Fibroblast of pulmonary artery (primary cell): ENCODE results near the gene SHISA6.

Source experiments
- DNase-seq: peaks from one replicate; pipeline ENCODE4 v3.0.0-alpha.2; 2010; ENCODE audit warnings: low read depth
- H3K4me3 ChIP-seq: replicated peaks from 2 replicates; pipeline ENCODE4 v1.5.1; 2011; ENCODE audit warnings: low read depth, mild to moderate bottlenecking, control low read depth, low read length, moderate library complexity
- TF ChIP-seq, protein P1 (sequence below): IDR thresholded peaks from 2 replicates; pipeline ENCODE4 v1.5.1; 2011; ENCODE audit warnings: mild to moderate bottlenecking, control low read depth, low read length, inconsistent platforms; ENCODE audit errors: missing control alignments

Gene SHISA6

DNA sequence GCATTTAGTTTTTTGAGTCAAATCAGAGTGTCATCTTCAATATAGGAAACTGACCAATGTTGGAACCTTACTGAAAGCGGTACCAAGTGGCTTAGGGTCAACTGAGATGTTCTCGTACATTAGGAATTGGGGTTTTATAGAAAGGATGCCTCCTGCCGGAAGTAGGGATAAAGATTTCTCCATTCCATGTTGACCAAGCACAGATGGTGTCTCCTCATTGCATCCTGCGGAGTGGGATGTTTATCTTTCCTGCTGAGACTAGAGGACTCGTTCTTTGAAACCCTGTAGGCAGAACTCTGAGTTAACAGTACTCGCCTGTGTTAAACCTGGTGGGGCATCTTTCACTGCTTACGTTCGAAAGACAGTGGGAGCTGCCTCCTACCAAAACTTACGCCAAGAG, 1.4 kb downstream of the SHISA6 start:
- no peak for DNase-seq
- TF ChIP-seq, protein P1, sequence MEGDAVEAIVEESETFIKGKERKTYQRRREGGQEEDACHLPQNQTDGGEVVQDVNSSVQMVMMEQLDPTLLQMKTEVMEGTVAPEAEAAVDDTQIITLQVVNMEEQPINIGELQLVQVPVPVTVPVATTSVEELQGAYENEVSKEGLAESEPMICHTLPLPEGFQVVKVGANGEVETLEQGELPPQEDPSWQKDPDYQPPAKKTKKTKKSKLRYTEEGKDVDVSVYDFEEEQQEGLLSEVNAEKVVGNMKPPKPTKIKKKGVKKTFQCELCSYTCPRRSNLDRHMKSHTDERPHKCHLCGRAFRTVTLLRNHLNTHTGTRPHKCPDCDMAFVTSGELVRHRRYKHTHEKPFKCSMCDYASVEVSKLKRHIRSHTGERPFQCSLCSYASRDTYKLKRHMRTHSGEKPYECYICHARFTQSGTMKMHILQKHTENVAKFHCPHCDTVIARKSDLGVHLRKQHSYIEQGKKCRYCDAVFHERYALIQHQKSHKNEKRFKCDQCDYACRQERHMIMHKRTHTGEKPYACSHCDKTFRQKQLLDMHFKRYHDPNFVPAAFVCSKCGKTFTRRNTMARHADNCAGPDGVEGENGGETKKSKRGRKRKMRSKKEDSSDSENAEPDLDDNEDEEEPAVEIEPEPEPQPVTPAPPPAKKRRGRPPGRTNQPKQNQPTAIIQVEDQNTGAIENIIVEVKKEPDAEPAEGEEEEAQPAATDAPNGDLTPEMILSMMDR = no peak
- H3K4me3 ChIP-seq = no peak overlapping the region

DNA sequence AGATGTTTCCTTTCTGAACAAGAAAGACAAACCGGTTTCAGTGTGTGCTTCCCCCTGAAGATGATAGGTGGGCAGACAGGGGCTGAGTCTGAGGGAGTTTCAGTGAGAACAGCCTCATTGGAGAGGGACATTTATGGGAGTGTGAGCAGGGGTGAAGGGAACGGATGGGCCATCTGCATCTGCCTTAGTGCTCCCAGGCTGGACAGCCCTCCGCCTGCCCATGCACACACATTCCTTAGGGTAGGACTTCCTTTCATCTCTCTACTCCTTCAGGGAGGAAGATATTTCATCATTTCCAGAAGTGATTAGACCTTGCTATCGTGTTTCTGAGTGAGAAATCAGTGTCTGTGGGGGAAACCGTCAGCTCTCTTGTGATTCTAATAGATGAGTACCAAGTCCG, 3.8 kb downstream of the SHISA6 start:
- no peak overlapping the region for H3K4me3 ChIP-seq
- TF ChIP-seq, protein P1 = no peak
- DNase-seq = no peak

DNA sequence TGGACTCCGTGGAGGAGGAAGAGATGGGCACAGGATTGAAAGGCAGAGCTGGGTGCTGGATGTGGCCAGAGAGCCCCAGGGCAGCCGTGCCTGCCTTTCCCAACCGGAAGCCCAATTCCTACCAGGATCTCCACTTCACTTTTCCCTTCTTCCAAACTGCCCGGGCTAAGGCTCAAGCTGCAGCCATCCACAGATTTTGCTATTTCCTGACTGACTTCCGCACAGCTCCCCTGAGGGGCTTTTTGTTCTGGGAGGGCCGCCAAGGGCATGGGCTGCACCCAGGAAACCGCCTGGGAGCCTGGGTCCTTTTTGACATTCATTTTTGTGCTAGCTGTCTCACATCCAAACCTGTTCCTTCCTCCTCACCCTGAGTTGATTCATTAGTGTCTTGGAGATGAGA, 4.2 kb downstream of the SHISA6 start:
- H3K4me3 ChIP-seq = no peak overlapping the region
- DNase-seq = no peak
- TF ChIP-seq, protein P1 = no peak

DNA sequence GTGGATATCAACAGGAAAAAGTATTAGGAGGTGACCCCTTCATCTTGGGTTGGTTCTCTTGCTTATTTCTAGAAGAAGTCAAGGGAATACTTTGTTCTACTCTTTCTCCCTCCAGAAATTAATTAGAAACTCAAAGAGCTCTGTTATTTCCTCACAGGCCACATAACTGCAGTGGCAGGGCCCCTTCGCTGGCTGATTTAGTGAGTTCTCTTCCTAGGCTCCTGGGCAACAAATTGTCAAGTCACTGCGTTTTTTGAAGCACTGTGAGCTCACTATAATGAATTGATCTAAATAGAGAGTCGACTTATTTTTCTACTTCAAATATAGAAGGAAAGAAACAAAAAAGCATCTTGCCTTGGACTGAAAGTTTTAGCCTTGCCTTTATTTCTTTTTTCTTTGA, 4.8 kb downstream of the SHISA6 start:
- H3K4me3 ChIP-seq = no peak overlapping the region
- DNase-seq = no peak
- TF ChIP-seq, protein P1 = no peak

DNA sequence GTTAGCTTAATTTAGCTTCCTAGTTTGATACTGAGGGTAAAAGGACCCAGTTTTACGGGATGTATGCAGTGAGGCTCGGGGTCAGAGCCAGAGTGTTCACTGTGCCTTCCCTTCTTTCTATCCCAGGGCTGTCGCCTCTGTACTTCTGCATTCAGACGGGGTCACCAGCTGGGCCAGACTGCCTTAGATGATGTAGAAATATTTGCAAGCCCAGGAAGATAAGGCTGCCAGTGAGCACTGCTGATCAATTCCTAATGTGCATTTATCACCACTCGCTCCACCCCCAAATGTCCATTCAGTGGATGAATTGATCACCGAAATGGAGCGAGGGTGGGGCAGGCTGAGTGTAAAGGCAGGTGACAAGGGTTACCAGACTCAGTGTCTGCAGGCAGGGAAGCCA, 9.1 kb downstream of the SHISA6 start:
- TF ChIP-seq, protein P1 = no peak
- no peak for DNase-seq

DNA sequence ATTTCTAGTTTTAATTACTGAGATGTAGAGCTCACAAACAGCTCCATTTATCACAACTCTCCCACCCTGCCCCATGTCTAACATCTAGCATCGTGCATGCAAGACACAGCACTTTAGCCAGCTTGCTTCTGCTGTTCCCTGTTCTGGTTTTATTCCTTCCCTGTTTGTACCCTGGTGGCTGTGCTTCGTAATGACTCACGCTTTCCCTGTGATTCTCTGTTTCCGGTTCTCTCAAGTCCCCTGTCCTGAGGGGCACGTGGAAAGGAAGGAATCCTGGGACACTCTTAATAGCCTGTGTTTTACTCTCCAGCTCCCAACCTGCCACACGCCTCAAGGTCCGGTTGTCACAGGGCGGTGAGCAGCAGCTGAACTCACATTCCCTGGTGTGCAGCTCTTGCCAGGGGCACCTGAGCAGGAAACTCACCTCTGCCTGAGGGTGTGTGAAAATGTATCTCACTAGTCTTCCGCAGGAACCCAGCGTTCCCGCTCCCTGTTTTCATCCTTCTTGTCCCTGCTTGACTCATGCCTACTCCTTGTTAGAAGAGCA, 10.6 kb downstream of the SHISA6 start:
- no peak for DNase-seq
- TF ChIP-seq, protein P1 = no peak
- H3K4me3 ChIP-seq = no peak overlapping the region

More for the DNA sequence above, 9.1 kb downstream of the SHISA6 start:
- H3K4me3 ChIP-seq = no peak overlapping the region

DNA sequence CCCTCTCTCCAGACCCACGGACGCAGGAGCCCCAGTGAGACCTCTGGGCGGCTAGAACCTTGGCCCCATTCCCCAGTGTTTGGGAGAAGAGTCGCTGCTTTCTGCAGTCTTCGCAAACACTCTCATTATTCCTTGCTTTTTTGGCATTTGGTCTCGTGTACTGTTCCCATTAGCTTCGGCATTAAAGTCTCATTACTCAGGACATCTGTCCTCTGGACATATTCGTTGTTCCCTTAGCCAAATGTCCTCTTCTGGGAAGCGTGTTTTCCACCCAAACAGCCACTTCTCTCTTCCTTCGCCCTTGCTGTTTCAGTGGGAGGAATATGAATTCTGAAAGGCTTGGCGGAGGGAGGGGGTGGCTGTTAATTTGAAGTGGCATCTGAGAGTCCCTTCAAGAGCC, 11.1 kb downstream of the SHISA6 start:
- no peak for DNase-seq
- TF ChIP-seq, protein P1 = no peak
- H3K4me3 ChIP-seq = no peak overlapping the region
